Stimulated activated CD8-positive, alpha-beta memory T cell treated with anti-CD3 and anti-CD28 coated beads, Interleukin-12 subunit alpha, Interleukin-12 subunit beta, amount 100 ng/mL, for 24 hours (primary cell): Measurements from ENCODE around the gene AKAP9.
A peak's percentile ranks its signal among the peaks of the same experiment; 100 is the strongest.
"Not testable (repeated sequence)": the region's sequence is repeated elsewhere in the genome, so short reads cannot be mapped to it uniquely, and the experiment has no call there.

Source experiments
- DNase-seq: peaks from one replicate; pipeline ENCODE4 v3.0.0-alpha.2; 2020; ENCODE audit errors: extremely low read depth

Gene AKAP9

GRCh38 chr7:92064438-92065029 lies 123.9 kb downstream of the AKAP9 start:
- no peak for DNase-seq

DNA sequence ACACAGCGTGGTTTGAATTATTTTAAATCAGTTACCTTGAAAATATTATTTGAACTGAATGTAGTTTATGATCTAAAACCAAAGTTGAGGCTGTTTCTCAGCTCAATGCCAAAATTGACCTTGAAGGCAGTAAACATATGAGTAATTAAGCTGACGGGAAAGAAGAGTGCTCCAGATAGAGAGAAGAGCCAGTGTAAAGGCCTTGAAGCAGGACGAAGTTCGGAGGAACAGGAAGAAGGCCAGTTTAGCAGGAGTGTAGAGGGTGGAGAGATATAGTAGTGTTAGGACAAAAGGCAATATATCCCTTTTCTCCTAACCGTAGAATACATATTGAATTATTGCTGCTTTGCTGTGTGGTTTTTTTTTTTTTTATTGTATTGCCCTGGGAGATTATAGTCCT lies 130.4 kb downstream of the AKAP9 start:
- no peak for DNase-seq

DNA sequence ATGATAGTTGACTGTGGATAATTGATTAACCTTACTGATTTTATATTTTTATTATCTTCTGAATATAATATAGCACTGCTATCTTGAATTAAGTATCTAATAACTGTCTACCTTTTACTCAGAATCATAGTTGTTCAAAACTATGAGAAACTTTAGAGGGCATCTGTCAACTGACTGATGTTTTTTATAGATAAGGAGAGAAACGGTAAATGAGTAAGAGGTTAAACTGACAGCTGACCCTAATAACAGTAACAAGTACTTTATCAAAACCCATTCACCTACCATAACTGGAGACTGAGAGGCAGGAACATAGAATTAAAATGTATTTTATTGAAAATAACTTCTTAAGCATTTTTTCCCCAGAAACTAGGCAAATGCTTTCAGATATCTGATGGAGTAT lies 131.5 kb downstream of the AKAP9 start:
- DNase-seq, result no peak

- DNase-seq, result no peak
Observed at GRCh38 chr7:92072708-92073107, 132.0 kb downstream of the AKAP9 start.

DNA sequence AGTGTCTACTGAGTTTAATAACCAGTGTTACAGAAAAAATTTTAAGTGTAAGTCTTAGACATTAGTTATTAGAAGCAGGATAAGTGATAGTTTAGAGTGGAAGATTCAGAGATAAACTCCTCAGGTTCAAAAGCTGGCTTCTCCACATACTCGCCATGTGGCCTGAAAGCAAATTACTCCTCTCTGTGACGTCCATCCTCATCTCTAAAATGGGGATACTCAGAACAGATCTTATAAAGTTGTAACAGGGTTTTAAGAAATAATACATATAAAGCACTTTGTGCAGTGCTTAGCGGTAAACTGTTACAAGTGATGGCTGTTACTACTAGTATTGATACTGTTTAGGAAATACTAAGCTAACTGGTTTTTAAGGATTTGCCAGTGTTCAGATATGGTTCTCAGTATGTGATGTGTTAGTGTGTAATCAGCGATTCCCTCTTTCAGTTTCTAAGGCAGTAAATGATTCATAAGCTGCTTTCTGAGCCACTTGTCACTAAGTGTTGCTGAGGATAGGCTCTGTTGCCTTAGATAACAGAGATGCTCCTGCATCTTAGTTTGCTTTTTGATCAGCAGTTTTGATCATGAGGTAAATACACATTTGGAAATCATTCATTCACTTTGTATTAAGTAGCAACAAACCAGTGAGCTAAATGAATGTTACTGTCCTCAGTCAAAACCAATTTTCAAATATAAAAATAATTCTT lies 134.9 kb downstream of the AKAP9 start:
- DNase-seq, result no peak

DNA sequence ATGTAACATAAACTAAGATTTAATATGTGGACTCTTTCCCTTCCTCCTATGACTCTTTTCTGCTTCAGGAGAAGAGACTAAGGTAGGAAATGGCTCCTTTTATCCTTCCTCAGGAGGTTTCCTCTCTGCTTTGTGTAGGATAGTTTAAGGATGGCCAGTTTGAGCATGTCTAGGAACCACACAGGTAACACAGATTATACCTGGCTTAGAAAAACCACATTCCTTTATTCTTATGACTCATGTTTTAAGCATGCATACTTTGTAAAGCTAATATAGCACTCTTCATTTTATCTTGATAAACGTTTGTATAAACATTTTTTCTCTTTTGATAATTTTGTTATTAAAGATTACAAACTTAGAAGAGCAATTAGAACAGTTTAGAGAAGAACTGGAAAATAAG lies 135.8 kb downstream of the AKAP9 start:
- DNase-seq, result no peak

- DNase-seq, result not testable (repeated sequence)
Observed at GRCh38 chr7:92083922-92084321, 143.3 kb downstream of the AKAP9 start.

GRCh38 chr7:92088266-92088665 lies 147.6 kb downstream of the AKAP9 start:
- no peak for DNase-seq

DNA sequence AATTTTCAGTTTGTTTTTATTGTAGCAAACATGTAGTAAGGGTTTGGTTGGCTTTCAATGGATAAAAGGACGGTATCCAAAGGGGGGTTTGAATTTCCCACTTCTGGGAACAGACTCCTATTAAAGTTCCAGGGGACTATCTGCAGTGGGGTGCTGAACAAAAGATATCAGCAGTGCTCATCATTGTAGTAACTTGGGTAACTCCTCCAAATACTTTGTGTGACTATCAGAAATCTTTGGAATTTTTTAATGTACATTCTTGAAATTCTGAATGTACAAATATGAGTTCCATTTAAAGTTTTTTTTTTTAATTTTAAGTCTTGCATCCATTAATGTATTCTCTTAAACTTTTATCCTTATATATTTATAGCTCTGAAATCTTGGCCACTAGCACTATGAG lies 151.5 kb downstream of the AKAP9 start:
- DNase-seq, result no peak

- no peak for DNase-seq
Observed at GRCh38 chr7:92095380-92095779, 154.7 kb downstream of the AKAP9 start.

- DNase-seq, result no peak
Observed at GRCh38 chr7:92100534-92100933, 159.9 kb downstream of the AKAP9 start.

DNA sequence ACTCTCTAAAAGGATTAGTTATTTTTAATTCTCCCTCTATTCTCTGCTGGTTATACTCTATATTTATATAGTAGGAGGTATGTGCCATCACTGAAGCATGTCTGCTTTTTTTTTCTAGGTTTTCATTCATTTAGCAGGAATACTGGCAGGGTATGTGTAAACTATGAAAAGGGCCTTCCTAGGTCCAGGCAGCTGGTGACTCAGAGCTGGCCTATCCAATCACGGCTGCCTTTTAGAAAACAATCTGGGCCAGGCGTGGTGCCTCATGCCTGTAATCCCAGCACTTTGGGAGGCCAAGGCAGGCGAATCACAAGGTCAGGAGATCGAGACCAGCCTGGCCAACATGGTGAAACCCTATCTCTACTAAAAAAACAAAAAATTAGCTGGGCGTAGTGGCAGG lies 162.2 kb downstream of the AKAP9 start:
- not testable (repeated sequence) for DNase-seq

GRCh38 chr7:92108821-92109220 lies 168.2 kb downstream of the AKAP9 start:
- no peak for DNase-seq

- DNase-seq, result no peak
Observed at GRCh38 chr7:92110857-92111256, 170.2 kb downstream of the AKAP9 start.

DNA sequence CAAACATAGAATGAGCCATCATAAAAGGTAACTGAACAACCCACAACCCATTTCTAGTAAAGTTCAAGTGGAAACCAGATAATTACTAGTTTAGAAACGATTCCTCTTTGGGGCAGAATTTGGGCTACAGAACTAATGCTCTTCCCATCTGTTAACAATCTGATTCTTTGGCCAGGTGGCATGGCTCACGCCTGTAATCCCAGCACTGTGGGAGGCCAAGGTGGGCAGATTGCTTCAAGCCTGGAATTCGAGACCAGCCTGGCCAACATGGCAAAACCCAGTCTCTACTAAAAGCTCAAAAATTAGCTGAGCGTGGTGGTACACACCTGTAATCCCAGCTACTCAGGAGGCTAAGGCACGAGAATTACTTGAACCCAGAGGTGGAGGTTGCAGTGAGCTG lies 175.2 kb downstream of the AKAP9 start:
- no peak for DNase-seq

DNA sequence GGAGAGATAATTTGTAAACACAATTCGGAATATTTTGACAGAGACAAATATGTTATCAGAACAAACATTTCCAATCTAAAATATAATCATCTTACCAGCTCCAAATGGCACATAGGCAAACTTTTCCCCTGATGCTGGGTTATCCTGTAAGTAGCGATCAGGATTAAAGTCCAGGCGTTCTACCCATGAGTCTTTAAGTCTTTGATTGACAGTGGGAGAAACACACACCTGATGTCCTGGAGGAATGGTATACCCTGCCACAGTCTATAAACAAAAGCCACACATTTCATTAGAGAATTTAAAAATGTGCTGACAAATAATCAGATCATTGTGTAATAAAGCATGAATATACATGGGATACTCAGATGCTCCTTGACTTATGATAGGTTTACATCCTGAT lies 176.3 kb downstream of the AKAP9 start:
- no peak for DNase-seq

DNA sequence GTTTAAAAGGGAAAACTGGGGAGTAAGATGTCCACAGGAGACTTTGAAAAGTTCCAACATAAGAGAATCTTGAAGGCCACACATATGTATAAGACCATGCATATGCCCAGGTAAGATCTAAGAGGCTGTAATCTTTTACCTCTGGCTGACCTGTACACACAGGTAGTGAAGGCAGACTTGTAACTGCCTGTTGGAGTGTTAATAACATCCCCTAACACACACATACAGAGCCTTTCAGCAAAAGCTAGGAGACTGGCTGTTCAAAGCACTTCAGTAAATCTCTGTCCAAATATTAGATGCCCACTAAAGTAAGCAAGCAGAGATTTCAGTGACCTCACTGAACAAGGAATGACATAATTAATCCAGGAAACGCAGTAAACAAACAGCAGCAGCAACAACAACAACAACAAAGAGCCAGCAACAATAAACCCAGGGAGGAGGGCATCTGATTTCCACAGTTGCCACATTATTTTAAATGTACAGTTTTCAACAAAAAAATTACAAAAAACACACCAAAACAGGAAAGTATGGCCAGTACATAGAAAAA lies 178.6 kb downstream of the AKAP9 start:
- DNase-seq, result no peak

GRCh38 chr7:92121681-92122080 lies 181.0 kb downstream of the AKAP9 start:
- no peak for DNase-seq

- DNase-seq, result no peak
Observed at GRCh38 chr7:92131093-92131492, 190.4 kb downstream of the AKAP9 start.

DNA sequence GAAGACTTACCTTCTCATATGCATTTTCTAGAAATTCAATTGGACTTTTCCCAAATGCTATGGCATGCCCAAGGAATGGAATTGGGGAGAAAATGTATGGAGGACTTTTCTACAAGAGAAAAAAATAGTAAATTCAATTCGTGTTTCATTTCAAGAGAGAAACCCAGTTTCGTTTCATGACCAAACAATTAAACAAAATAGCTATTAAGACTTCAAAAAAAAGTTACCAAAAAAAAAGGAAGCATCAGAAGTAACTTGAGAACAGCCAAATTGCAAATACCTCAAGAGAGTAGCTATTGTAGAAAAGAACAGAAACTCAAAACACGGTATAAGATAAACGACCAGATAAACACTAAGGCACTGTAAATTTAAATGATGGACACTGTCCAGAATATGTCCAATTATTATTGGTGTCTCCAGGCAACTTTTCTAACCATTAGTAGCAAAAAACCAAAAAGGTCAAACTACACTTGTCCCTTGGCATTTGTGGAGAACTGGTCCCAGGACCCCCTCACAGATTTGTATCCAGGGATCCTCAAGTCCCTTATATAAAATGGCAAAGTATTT lies 191.2 kb downstream of the AKAP9 start:
- no peak for DNase-seq

- no peak for DNase-seq
Observed at GRCh38 chr7:92133133-92133736, 192.6 kb downstream of the AKAP9 start.

GRCh38 chr7:92133737-92134270 lies 193.1 kb downstream of the AKAP9 start:
- DNase-seq, result peak; percentile 30
